PC-9 (cell line): Measurements from ENCODE around the gene OSGEP. TPM values are rescaled to one million over a fixed set of nuclear protein-coding genes. Genes with fewer than 3 reads are reported as not detected.

Experiments
- BruUV-seq: library from RNA; stranded (reverse); fragments of 400-500 nt; replicated peaks from 2 replicates; lab custom pipeline; 2021; lab: Mats Ljungman, UMichigan
- CTCF ChIA-PET: fragments of 300-600 bp; sonication (Branson Sonifier 250); formaldehyde crosslinking; loops from one replicate; lab custom pipeline; 2022; ENCODE audit warnings: antibody characterized with exemption; lab: Charles Lee
- POLR2A ChIA-PET: fragments of 300-600 bp; sonication (Branson Sonifier 250); formaldehyde crosslinking; loops from one replicate; lab custom pipeline; 2022; ENCODE audit warnings: antibody characterized with exemption; ENCODE audit not compliant: unreplicated experiment; lab: Charles Lee
- DNase-seq, 2 experiments: peaks; one replicate each; pipeline versions ENCODE4 v3.0.0 to v3.0.0-alpha.2; 2015 to 2022; ENCODE audit warnings: mixed read lengths in 1 of 2
- H2AFZ ChIP-seq: fragments of 200-600 bp; sonication (generic); 2 replicates; pipeline ENCODE4 v1.8.1; 2017; ENCODE audit warnings: antibody characterized with exemption
- H3F3A ChIP-seq: fragments of 200-600 bp; sonication (generic); 2 replicates; pipeline ENCODE4 v1.8.1; 2017; ENCODE audit warnings: antibody characterized with exemption, mild to moderate bottlenecking, low read depth; ENCODE audit not compliant: insufficient read depth
- H3K27ac ChIP-seq: fragments of 200-600 bp; sonication (generic); 2 replicates; pipeline ENCODE4 v1.6.1; 2016; ENCODE audit warnings: mixed run types
- H3K27me3 ChIP-seq: fragments of 200-600 bp; sonication (generic); 2 replicates; pipeline ENCODE4 v1.6.1; 2016; ENCODE audit warnings: low read depth, mixed run types; ENCODE audit not compliant: insufficient read depth
- H3K36me3 ChIP-seq: fragments of 200-600 bp; sonication (generic); 2 replicates; pipeline ENCODE4 v1.6.1; 2016; ENCODE audit warnings: low read depth, mixed run types
- H3K4me1 ChIP-seq: fragments of 200-600 bp; sonication (generic); replicated peaks from 2 replicates; pipeline ENCODE4 v1.6.1; 2016; ENCODE audit warnings: mixed run types; ENCODE audit not compliant: insufficient read depth
- H3K4me2 ChIP-seq: fragments of 200-600 bp; sonication (generic); 2 replicates; pipeline ENCODE4 v1.6.1; 2017; ENCODE audit warnings: mixed run types
- H3K4me3 ChIP-seq: fragments of 200-600 bp; sonication (generic); 2 replicates; pipeline ENCODE4 v1.6.1; 2016; ENCODE audit warnings: mixed run types
- H3K79me2 ChIP-seq: fragments of 200-600 bp; sonication (generic); 2 replicates; pipeline ENCODE4 v1.6.1; 2017; ENCODE audit warnings: low read depth, mixed run types
- H3K9me2 ChIP-seq: fragments of 200-600 bp; sonication (generic); 2 replicates; pipeline ENCODE4 v1.8.1; 2017; ENCODE audit warnings: mild to moderate bottlenecking; ENCODE audit not compliant: insufficient read depth
- H3K9me3 ChIP-seq: fragments of 200-600 bp; sonication (generic); 2 replicates; pipeline ENCODE4 v1.8.1; 2016; ENCODE audit warnings: low read depth; ENCODE audit not compliant: insufficient read depth
- H4K20me1 ChIP-seq: fragments of 200-600 bp; sonication (generic); 2 replicates; pipeline ENCODE4 v1.8.1; 2017; ENCODE audit not compliant: insufficient read depth
- EZH2 ChIP-seq: fragments of 200-600 bp; sonication (generic); IDR thresholded peaks from 2 replicates; pipeline ENCODE4 v1.8.0; 2017; ENCODE audit warnings: antibody characterized with exemption, low read depth
- intact Hi-C: fragments of 100-400 bp; cut with micrococcal nuclease; formaldehyde crosslinking; loops from one replicate; pipeline ENCODE4 v1.10.0; 2022; ENCODE audit not compliant: unreplicated experiment
- total RNA-seq: library from RNA; stranded (reverse); gene quantifications from 2 replicates; pipeline ENCODE4 v1.2.3, GENCODE V29; 2021
- TF ChIP-seq, protein P1 (sequence below): fragments of 200-600 bp; sonication (generic); conservative IDR thresholded peaks from 2 replicates; pipeline ENCODE4 v1.6.1; 2017; ENCODE audit warnings: mixed run types, antibody characterized with exemption, mild to moderate bottlenecking, moderate library complexity

OSGEP gene
- total RNA-seq, 1 experiment from 2014 or later = 20.6 TPM

DNA sequence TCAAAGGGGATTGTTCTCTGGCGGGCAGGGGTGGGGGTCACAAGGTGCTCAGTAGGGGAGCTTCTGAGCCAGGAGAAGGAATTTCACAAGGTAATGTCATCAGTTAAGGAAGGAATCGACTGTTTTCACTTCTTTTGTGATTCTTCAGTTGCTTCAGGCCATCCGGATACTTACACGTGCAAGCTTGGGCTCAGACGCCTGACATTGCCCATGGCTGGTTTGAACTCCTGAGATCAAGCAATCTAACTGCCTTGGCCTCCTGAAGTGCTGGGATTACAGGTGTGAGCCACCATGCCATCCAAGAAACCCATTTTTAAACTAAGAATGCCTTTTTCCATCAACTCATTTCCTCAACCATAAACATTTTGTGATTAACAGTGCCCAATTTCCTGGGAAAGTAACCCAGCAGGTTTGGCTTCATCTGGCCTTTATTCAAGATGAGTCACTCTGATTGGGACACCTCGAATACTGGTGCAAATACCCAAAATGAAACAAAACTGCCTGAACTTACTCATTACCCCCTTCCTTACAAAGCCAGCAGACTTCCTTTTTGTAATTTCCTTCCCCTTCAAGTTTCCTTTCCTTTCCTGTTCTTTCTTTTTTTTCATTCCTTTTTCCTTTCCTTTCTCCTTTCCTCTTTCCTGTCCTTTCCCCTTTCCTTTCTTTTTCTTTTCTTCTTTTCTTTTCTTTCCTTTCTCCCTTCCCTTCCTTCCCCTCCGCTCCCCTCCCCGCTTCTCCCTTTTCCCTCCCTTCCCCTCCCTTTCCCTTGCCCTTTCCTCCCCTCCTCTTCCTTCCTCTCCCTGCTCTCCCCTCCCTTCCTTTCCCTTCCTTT is 40.5 kb upstream of the OSGEP start:
- peak overlapping the region; percentile 53 for H3K27ac ChIP-seq
- peak; percentile 23 to 63 for DNase-seq

DNA sequence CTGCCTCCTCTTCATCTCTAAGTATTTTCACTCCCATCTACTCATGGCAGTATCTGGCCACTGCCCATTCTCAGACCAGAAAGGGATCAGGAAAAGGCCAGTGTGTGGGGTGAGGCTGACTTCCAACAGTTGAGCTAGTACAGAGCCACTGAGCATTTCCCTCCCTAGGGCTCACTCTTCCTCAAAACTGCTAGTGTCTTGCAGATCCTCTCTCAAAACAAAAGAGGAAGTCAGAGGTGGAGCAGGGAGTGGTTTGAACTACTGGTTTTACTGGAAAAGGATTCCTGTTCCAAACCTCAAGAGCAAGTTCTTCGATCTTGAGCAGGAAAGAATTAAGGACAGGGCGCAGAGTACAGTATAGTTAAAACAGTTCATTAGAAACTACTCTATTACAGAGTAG is 39.0 kb upstream of the OSGEP start:
- Histone ChIP-seq H3K9me2 (no peaks in the 10 kb centered on the region), H3K27ac (no peak overlapping the region), H3K4me1 (peaks cover 26% of the 10 kb centered on the region), H3K9me3 (no peaks in the 10 kb centered on the region), H3K4me2 (no peak overlapping the region), H3F3A (peaks cover 16% of the 10 kb centered on the region; the same call in 1 of the 2 replicates), H4K20me1 (no peaks in the 10 kb centered on the region), H3K27me3 (no peaks in the 10 kb centered on the region), H2AFZ (no peak overlapping the region), H3K4me3 (no peak overlapping the region), H3K79me2 (no peaks in the 10 kb centered on the region), H3K36me3 (no peaks in the 10 kb centered on the region)
- no peak for TF ChIP-seq EZH2
- TF ChIP-seq, protein P1, sequence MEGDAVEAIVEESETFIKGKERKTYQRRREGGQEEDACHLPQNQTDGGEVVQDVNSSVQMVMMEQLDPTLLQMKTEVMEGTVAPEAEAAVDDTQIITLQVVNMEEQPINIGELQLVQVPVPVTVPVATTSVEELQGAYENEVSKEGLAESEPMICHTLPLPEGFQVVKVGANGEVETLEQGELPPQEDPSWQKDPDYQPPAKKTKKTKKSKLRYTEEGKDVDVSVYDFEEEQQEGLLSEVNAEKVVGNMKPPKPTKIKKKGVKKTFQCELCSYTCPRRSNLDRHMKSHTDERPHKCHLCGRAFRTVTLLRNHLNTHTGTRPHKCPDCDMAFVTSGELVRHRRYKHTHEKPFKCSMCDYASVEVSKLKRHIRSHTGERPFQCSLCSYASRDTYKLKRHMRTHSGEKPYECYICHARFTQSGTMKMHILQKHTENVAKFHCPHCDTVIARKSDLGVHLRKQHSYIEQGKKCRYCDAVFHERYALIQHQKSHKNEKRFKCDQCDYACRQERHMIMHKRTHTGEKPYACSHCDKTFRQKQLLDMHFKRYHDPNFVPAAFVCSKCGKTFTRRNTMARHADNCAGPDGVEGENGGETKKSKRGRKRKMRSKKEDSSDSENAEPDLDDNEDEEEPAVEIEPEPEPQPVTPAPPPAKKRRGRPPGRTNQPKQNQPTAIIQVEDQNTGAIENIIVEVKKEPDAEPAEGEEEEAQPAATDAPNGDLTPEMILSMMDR = no peak
- DNase-seq = no peak
- intact Hi-C loops = no loop called here
- ChIA-PET CTCF (interaction anchor here (0.5 kb wide), 1 partner anchor 307 kb away, joined by 4 read pairs; no protein-coding TSS in a partner anchor), POLR2A (no interaction called here)
- no TSS peak for BruUV-seq

More for the DNA sequence above, 40.5 kb upstream of the OSGEP start:
- ChIA-PET CTCF (no interaction called here), POLR2A (interaction anchor here (0.6 kb wide), 1 partner anchor 673 kb away, joined by 5 read pairs; no protein-coding TSS in a partner anchor)
- no peaks in the 10 kb centered on the region for H3K27me3 ChIP-seq
- H2AFZ ChIP-seq = no peak overlapping the region
- H3K4me2 ChIP-seq = peak overlapping the region; percentile 23
- no peaks in the 10 kb centered on the region for H3K9me3 ChIP-seq
- no peaks in the 10 kb centered on the region for H3K9me2 ChIP-seq
- H3K4me3 ChIP-seq = no peak overlapping the region
- BruUV-seq = no TSS peak
- intact Hi-C loops = no loop called here
- peaks cover 16% of the 10 kb centered on the region; the same call in 1 of the 2 replicates for H3F3A ChIP-seq
- H4K20me1 ChIP-seq = no peaks in the 10 kb centered on the region
- no peak for TF ChIP-seq EZH2
- TF ChIP-seq, protein P1 = no peak
- H3K4me1 ChIP-seq = peaks cover 25% of the 10 kb centered on the region
- H3K79me2 ChIP-seq = no peaks in the 10 kb centered on the region
- H3K36me3 ChIP-seq = no peaks in the 10 kb centered on the region

DNA sequence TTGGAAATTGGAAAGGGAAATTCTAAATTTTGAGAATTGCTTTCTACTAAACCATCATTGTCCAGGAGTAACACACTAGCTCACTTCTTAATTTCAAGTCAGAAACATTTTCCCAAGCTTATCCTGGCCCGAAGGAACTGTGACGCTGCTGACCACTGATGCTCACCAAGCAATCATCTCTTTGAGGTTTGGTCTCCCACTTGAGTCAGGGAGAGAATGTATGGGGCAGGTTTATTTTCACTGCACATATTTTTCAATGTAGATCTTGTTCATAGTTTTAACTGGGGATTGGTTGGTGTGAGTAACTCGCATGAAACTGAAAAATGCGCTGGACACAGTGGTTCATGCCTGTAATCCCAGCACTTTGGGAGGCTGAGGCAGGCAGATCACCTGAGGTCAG is 37.9 kb upstream of the OSGEP start:
- H3K36me3 ChIP-seq = no peaks in the 10 kb centered on the region
- no peak for TF ChIP-seq EZH2
- TF ChIP-seq, protein P1 = no peak
- H3K79me2 ChIP-seq = no peaks in the 10 kb centered on the region
- no peaks in the 10 kb centered on the region for H3K27me3 ChIP-seq
- H3K4me2 ChIP-seq = no peak overlapping the region
- intact Hi-C loops = no loop called here
- H2AFZ ChIP-seq = no peak overlapping the region
- H3K4me1 ChIP-seq = peaks cover 22% of the 10 kb centered on the region
- H3K4me3 ChIP-seq = no peak overlapping the region
- no peaks in the 10 kb centered on the region for H3K9me3 ChIP-seq
- no peak overlapping the region for H3K27ac ChIP-seq
- no peak for DNase-seq
- no TSS peak for BruUV-seq
- H3K9me2 ChIP-seq = no peaks in the 10 kb centered on the region
- CTCF ChIA-PET = no interaction called here
- H3F3A ChIP-seq = peaks cover 16% of the 10 kb centered on the region; the same call in 1 of the 2 replicates
- POLR2A ChIA-PET = no interaction called here
- no peaks in the 10 kb centered on the region for H4K20me1 ChIP-seq
